H1 (cell line): ENCODE data around the gene APOBEC3G. TPM values are rescaled to one million over a fixed set of nuclear protein-coding genes. Genes with fewer than 3 reads are reported as not detected.

Experiments used
- CTCF ChIA-PET: fragments of 300-600 bp; sonication (Branson Sonifier 250); formaldehyde crosslinking; loops from one replicate; lab custom pipeline; 2021; ENCODE audit not compliant: partially characterized antibody; lab: Charles Lee
- POLR2A ChIA-PET: fragments of 300-600 bp; sonication (Branson Sonifier 250); formaldehyde crosslinking; loops from one replicate; lab custom pipeline; 2021; ENCODE audit warnings: inconsistent platforms; ENCODE audit not compliant: partially characterized antibody; lab: Charles Lee
- DNase-seq, 2 experiments: peaks; one replicate each; pipeline versions ENCODE4 v3.0.0 to v3.0.0-alpha.2; 2010 to 2022; ENCODE audit warnings: low spot score in 2 of 2, low read depth in 1 of 2, mixed read lengths in 1 of 2
- FAIRE-seq: peaks from 2 replicates; lab custom pipeline; 2011; peaks lifted over from hg19 to GRCh38; lab: Jason Lieb, UNC
- H2AFZ ChIP-seq: 2 replicates; pipeline ENCODE4 v1.8.1; 2012; ENCODE audit warnings: low read length, inconsistent platforms
- H2AK5ac ChIP-seq: 2 replicates; pipeline ENCODE4 v1.6.1; 2013; ENCODE audit warnings: low read depth, low read length
- H2BK120ac ChIP-seq: replicated peaks from 2 replicates; pipeline ENCODE3; 2013; ENCODE audit warnings: low read depth, low read length, inconsistent platforms
- H2BK12ac ChIP-seq: 2 replicates; pipeline ENCODE4 v1.6.1; 2013; ENCODE audit warnings: low read depth, low read length
- H2BK15ac ChIP-seq: 2 replicates; pipeline ENCODE4 v1.6.1; 2013; ENCODE audit warnings: low read length
- H2BK20ac ChIP-seq: 2 replicates; pipeline ENCODE4 v1.6.1; 2013; ENCODE audit warnings: low read length
- H2BK5ac ChIP-seq: 2 replicates; pipeline ENCODE4 v1.6.1; 2013; ENCODE audit warnings: low read depth, low read length
- H3K14ac ChIP-seq: 2 replicates; pipeline ENCODE4 v1.6.1; 2013; ENCODE audit warnings: inconsistent platforms; ENCODE audit not compliant: insufficient read length
- H3K18ac ChIP-seq: 2 replicates; pipeline ENCODE4 v1.6.1; 2013; ENCODE audit warnings: low read length; ENCODE audit errors: extremely low read depth
- H3K23ac ChIP-seq: 2 replicates; pipeline ENCODE4 v1.6.1; 2013; ENCODE audit warnings: inconsistent platforms; ENCODE audit not compliant: insufficient read length
- H3K23me2 ChIP-seq: 2 replicates; pipeline ENCODE4 v1.6.1; 2013; ENCODE audit warnings: low read depth, low read length
- H3K27ac ChIP-seq: 2 replicates; pipeline ENCODE4 v1.6.1; 2011; ENCODE audit warnings: low read depth, low read length, inconsistent platforms
- H3K27me3 ChIP-seq, 4 experiments: replicated peaks in 1 of 4; 1 replicate in 1 of 4; 2 replicates in 3 of 4; pipeline versions ENCODE4 v1.6.1 to v1.8.1; 2011 to 2013; ENCODE audit warnings: low read length in 3 of 4, mild to moderate bottlenecking in 3 of 4, inconsistent platforms in 2 of 4, mixed read lengths in 2 of 4, moderate library complexity in 1 of 4; ENCODE audit not compliant: control insufficient read depth in 3 of 4, insufficient read depth in 3 of 4; ENCODE audit errors: extremely low read depth in 1 of 4
- H3K36me3 ChIP-seq, 4 experiments: 2 replicates each; pipeline versions ENCODE4 v1.6.1 to v1.8.1; 2011 to 2013; ENCODE audit warnings: mild to moderate bottlenecking in 4 of 4, low read length in 3 of 4, moderate library complexity in 2 of 4, control low read depth in 1 of 4, inconsistent platforms in 1 of 4; ENCODE audit not compliant: insufficient read depth in 4 of 4, control insufficient read depth in 2 of 4
- H3K4ac ChIP-seq: replicated peaks from 2 replicates; pipeline ENCODE3; 2013; ENCODE audit warnings: low read length, low read depth, mixed read lengths, inconsistent platforms; ENCODE audit not compliant: insufficient read length
- H3K4me1 ChIP-seq, 4 experiments: replicated peaks in 1 of 4; 1 replicate in 1 of 4; 2 replicates in 3 of 4; pipeline versions ENCODE4 v1.6.1 to v1.8.1; 2011 to 2013; ENCODE audit warnings: low read length in 3 of 4, inconsistent platforms in 2 of 4, mixed read lengths in 1 of 4; ENCODE audit not compliant: insufficient read depth in 4 of 4, control insufficient read depth in 3 of 4
- H3K4me2 ChIP-seq, 2 experiments: 2 replicates each; pipeline versions ENCODE4 v1.6.1 to v1.8.1; 2011 to 2013; ENCODE audit warnings: low read depth in 2 of 2, low read length in 2 of 2, control low read depth in 1 of 2, inconsistent platforms in 1 of 2, mild to moderate bottlenecking in 1 of 2; ENCODE audit not compliant: insufficient read depth in 1 of 2
- H3K4me3 ChIP-seq, 4 experiments: fragments of 200-600, 300-600 bp in 1 of 4; sonication (generic), shearing (Covaris generic), sonication (Bioruptor Twin) in 1 of 4; 2 replicates each; pipeline versions ENCODE4 v1.5.1 to v1.8.1; 2011 to 2016; ENCODE audit warnings: low read length in 4 of 4, low read depth in 3 of 4, control low read depth in 2 of 4, inconsistent platforms in 2 of 4, mild to moderate bottlenecking in 2 of 4, mixed read lengths in 1 of 4, moderate library complexity in 1 of 4; ENCODE audit not compliant: insufficient read depth in 2 of 4; ENCODE audit errors: extremely low read depth in 1 of 4
- H3K56ac ChIP-seq: replicated peaks from 2 replicates; pipeline ENCODE3; 2013; ENCODE audit warnings: low read depth, mild to moderate bottlenecking, mixed read lengths, low read length, inconsistent platforms; ENCODE audit not compliant: insufficient read length
- H3K79me1 ChIP-seq: 2 replicates; pipeline ENCODE4 v1.6.1; 2013; ENCODE audit warnings: low read depth, low read length, control low read depth
- H3K79me2 ChIP-seq, 2 experiments: 2 replicates each; pipeline versions ENCODE4 v1.6.1 to v1.8.1; 2012 to 2013; ENCODE audit warnings: low read length in 2 of 2, mild to moderate bottlenecking in 2 of 2, inconsistent platforms in 1 of 2; ENCODE audit not compliant: insufficient read depth in 2 of 2, control insufficient read depth in 1 of 2
- H3K9ac ChIP-seq, 4 experiments: replicated peaks in 1 of 4; 1 replicate in 1 of 4; 2 replicates in 3 of 4; pipeline versions ENCODE4 v1.6.1 to v1.8.1; 2011 to 2013; ENCODE audit warnings: low read depth in 3 of 4, low read length in 3 of 4, control low read depth in 2 of 4, mild to moderate bottlenecking in 2 of 4, moderate library complexity in 2 of 4, inconsistent platforms in 1 of 4; ENCODE audit errors: extremely low read depth in 1 of 4
- H3K9me3 ChIP-seq, 2 experiments: 2 replicates each; pipeline versions ENCODE4 v1.6.1 to v1.8.1; 2012 to 2013; ENCODE audit warnings: mild to moderate bottlenecking in 2 of 2, moderate library complexity in 2 of 2, control low read depth in 1 of 2, inconsistent platforms in 1 of 2, low read depth in 1 of 2, low read length in 1 of 2, mixed read lengths in 1 of 2; ENCODE audit not compliant: insufficient read depth in 2 of 2
- H4K20me1 ChIP-seq, 2 experiments: replicated peaks in 1 of 2; 2 replicates each; pipeline versions ENCODE3 to v1.8.1; 2011 to 2013; ENCODE audit warnings: inconsistent platforms in 2 of 2, low read length in 2 of 2, mild to moderate bottlenecking in 1 of 2; ENCODE audit not compliant: insufficient read depth in 2 of 2, control insufficient read depth in 1 of 2
- H4K5ac ChIP-seq: 2 replicates; pipeline ENCODE4 v1.6.1; 2013; ENCODE audit warnings: low read length, low read depth, mixed read lengths, inconsistent platforms; ENCODE audit not compliant: insufficient read length
- H4K8ac ChIP-seq: 2 replicates; pipeline ENCODE4 v1.8.0; 2013; ENCODE audit warnings: mild to moderate bottlenecking, moderate library complexity, low read length, inconsistent platforms; ENCODE audit not compliant: insufficient read depth; ENCODE audit errors: extremely low read depth
- H4K91ac ChIP-seq: replicated peaks from 2 replicates; pipeline ENCODE3; 2013; ENCODE audit warnings: low read length, mixed read lengths, inconsistent platforms; ENCODE audit not compliant: insufficient read length
- ATF2 ChIP-seq: IDR thresholded peaks from 2 replicates; pipeline ENCODE4 v1.6.1; 2012; ENCODE audit warnings: low read length, inconsistent platforms
- TEAD4 ChIP-seq: IDR thresholded peaks from 2 replicates; pipeline ENCODE4 v1.6.1; 2012; ENCODE audit warnings: low read depth, low read length, inconsistent platforms, mixed read lengths
- WGBS, 2 experiments: shearing (Covaris generic) in 1 of 2; methylation state at CpG; one replicate each; pipeline versions ENCODE4 v1.1.6 to v1.1.7; 2013 to 2015; ENCODE audit warnings: low lambda C conversion rate in 2 of 2, mixed read lengths in 2 of 2, inconsistent platforms in 1 of 2, low coverage in 1 of 2, missing lambda C conversion rate in 1 of 2; ENCODE audit not compliant: insufficient replicate concordance in 2 of 2, insufficient coverage in 1 of 2, insufficient read length in 1 of 2; ENCODE audit errors: extremely low coverage in 1 of 2, missing lambda C conversion rate in 1 of 2; 5-methylcytosine and 5-hydroxymethylcytosine counted together
- polyA plus RNA-seq, 7 experiments: library from polyadenylated mRNA; depleted of rRNA in 3 of 7; stranded (reverse) in 5 of 7; unstranded in 2 of 7; fragments of >200 nt in 5 of 7; fragments of 200-250 nt in 2 of 7; gene quantifications; 1 replicate in 5 of 7; 2 replicates in 1 of 7; 4 replicates in 1 of 7; pipeline versions ENCODE4 v1.2.1 to v1.2.3, GENCODE V29; 2011 to 2013; ENCODE audit warnings: missing spikeins in 2 of 7, mixed read lengths in 2 of 7
- total RNA-seq: library from RNA; stranded (reverse); fragmentation: NEBNext Ultra II Directional; extraction: Animal tissue kit (Norgen Biotek cat#: 25700); gene quantifications from 2 replicates; pipeline ENCODE4 v1.2.1, GENCODE V29; 2021
- TF ChIP-seq, protein P1 (sequence below): IDR thresholded peaks from 2 replicates; pipeline ENCODE4 v1.6.1; 2012; ENCODE audit warnings: inconsistent platforms

Gene APOBEC3G
- total and polyA plus RNA-seq, 2 of the 8 experiments (the other 6 are each of a cell fraction or from before 2014, with no cell fraction given), result 1.7 to 2.0 TPM

DNA sequence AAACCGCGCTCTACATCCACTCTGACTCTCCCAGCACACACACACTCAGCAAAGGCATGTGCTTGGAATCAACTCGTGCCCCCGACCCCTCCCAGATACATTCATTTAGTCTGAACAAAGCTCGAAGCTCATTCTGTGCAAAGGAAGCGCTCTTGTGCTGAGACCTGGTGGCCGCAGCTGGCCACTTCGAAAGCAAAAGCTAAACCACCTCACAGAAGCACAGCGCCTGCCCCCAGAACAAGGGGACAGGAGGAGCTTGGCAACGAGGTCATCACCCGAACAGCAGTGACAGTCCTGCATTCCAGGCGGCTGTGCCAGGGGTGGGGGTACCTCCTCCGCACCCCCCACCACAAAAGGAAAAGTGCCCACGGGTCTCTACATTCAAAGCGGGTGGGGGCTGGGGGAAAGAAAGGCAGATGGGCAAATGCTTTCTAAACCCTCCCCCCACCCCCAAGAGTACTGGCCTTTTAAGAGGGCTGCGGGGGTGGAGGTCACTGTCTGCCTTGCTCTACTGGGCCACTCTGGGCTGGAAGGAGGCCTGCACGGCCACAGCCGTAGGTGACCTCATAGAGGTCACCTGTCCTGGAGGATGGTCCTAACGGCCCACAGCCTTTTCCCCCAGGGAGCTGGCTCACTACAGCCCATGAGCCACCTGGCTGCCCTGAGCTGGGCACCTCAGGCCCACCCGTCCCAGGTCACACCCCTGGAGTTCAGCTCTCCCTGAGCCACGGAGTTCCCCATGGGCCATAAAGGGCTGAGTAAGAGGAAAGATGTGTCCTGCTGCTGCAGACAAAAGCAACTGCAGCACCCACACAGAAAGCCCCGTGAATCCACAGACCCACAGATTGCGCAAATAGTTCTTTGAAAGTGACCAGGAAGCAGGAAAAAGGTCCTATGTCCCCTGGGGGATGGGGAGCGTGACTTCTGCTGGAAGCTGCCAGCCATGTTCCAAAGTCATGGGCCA lies 54.1 kb downstream of the APOBEC3G start:
- 0 out of 4 replicates have a peak, but pooled peaks cover 0 to 3% of the 10 kb centered on the region in 2 experiments for H3K9me3 ChIP-seq
- TF ChIP-seq TEAD4 (0 out of 2 replicates have a peak, but pooled peaks have one; percentile 47), ATF2 (no peak)
- TF ChIP-seq, protein P1, sequence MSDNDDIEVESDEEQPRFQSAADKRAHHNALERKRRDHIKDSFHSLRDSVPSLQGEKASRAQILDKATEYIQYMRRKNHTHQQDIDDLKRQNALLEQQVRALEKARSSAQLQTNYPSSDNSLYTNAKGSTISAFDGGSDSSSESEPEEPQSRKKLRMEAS, result no peak
- H3K4ac ChIP-seq, result no peak overlapping the region
- no peak overlapping the region for H4K5ac ChIP-seq
- H2AFZ ChIP-seq, result no peak overlapping the region
- H3K23ac ChIP-seq, result no peak overlapping the region
- H4K91ac ChIP-seq, result no peak overlapping the region
- H3K14ac ChIP-seq, result no peak overlapping the region
- 0 out of 2 replicates have a peak overlapping the region, but pooled peaks have one; percentile 93 for H2BK20ac ChIP-seq
- CTCF ChIA-PET, result interaction anchor here (0.9 to 2.2 kb wide), 12 partner anchors 9 to 362 kb away, joined by 3 to 10 read pairs (median 3); partner anchors contain the start of gene APOBEC3H
- no peak overlapping the region for H3K9ac ChIP-seq
- no peak overlapping the region for H3K4me3 ChIP-seq
- H2BK5ac ChIP-seq, result peak overlapping the region; percentile 85; the same call in 1 of the 2 replicates
- H2BK120ac ChIP-seq, result no peak overlapping the region
- H2BK12ac ChIP-seq, result peak overlapping the region; percentile 75; the same call in 1 of the 2 replicates
- no peaks in the 10 kb centered on the region for H3K36me3 ChIP-seq
- no peaks in the 10 kb centered on the region for H3K79me1 ChIP-seq
- POLR2A ChIA-PET, result interaction anchor here (0.6 to 7.4 kb wide), 4 partner anchors 13 to 186 kb away, joined by 3 to 67 read pairs (median 6); partner anchors contain the start of gene RPL3
- WGBS, 2 experiments, result 79% methylated on average over 22 of the region's 24 CpGs; no CpG with 5 or more reads in 1 of the 2 experiments
- H2BK15ac ChIP-seq, result peak overlapping the region; percentile 81; the same call in 1 of the 2 replicates
- H3K4me2 ChIP-seq, result peak overlapping the region in 1 of 2 experiments; percentile 8; a peak in 1 of 4 replicates
- H3K18ac ChIP-seq, result peak overlapping the region; percentile 71; the same call in 1 of the 2 replicates
- no peak overlapping the region; the same call in 1 of the 2 replicates for H3K27ac ChIP-seq
- DNase-seq (no peak), FAIRE-seq (no peak)
- H3K23me2 ChIP-seq, result no peaks in the 10 kb centered on the region
- H3K56ac ChIP-seq, result no peak overlapping the region
- no peaks in the 10 kb centered on the region for H4K20me1 ChIP-seq
- no peaks in the 10 kb centered on the region for H3K27me3 ChIP-seq
- peaks cover 4 to 22% (median 9%) of the 10 kb centered on the region in 4 experiments; a peak in 4 of 7 replicates for H3K4me1 ChIP-seq
- H3K79me2 ChIP-seq, result no peaks in the 10 kb centered on the region
- H4K8ac ChIP-seq, result no peak overlapping the region
- peak overlapping the region; percentile 16; the same call in 1 of the 2 replicates for H2AK5ac ChIP-seq
